Subcutaneous abdominal adipose tissue (tissue), 5 donors: ENCODE data around the gene PLAC1.

ENCODE experiments used
- H3K27ac ChIP-seq: one replicate; pipeline ENCODE4 v1.7.0; 2013; ENCODE audit warnings: low read depth, mild to moderate bottlenecking, inconsistent platforms, low read length, moderate library complexity
- H3K27me3 ChIP-seq, 5 donors: one replicate each; pipeline ENCODE4 v1.7.0; 2013; ENCODE audit warnings: low read length in 5 of 5, inconsistent platforms in 1 of 5; ENCODE audit not compliant: control insufficient read depth in 5 of 5, insufficient read depth in 4 of 5
- H3K36me3 ChIP-seq, 5 donors: one replicate each; pipeline ENCODE4 v1.7.0; 2013; ENCODE audit warnings: low read length in 5 of 5; ENCODE audit not compliant: control insufficient read depth in 5 of 5, insufficient read depth in 5 of 5
- H3K4me1 ChIP-seq, 5 donors: one replicate each; pipeline ENCODE4 v1.7.0; 2013; ENCODE audit warnings: low read length in 5 of 5, mild to moderate bottlenecking in 3 of 5, moderate library complexity in 1 of 5; ENCODE audit not compliant: control insufficient read depth in 5 of 5, insufficient read depth in 5 of 5
- H3K4me3 ChIP-seq, 5 donors: one replicate each; pipeline ENCODE4 v1.7.0; 2013; ENCODE audit warnings: low read length in 5 of 5, low read depth in 1 of 5
- H3K9ac ChIP-seq, 5 donors: one replicate each; pipeline ENCODE4 v1.7.0; 2013; ENCODE audit warnings: low read length in 5 of 5, mild to moderate bottlenecking in 4 of 5, moderate library complexity in 3 of 5
- H3K9me3 ChIP-seq, 5 donors: one replicate each; pipeline ENCODE4 v1.7.0; 2013; ENCODE audit warnings: low read length in 5 of 5; ENCODE audit not compliant: control insufficient read depth in 5 of 5
- donor health status: healthy.
- donor health status: healthy.
- donor health status: healthy.
- donor health status: healthy.
- donor health status: healthy.

The PLAC1 gene

GRCh38 chrX:134551376-134552048 is 106.8 kb downstream of the PLAC1 start:
- Histone ChIP-seq H3K9ac (no peak overlapping the region), H3K36me3 (no peaks in the 10 kb centered on the region), H3K27me3 (peaks cover 13 to 33% (median 30%) of the 10 kb centered on the region in 5 donors), H3K9me3 (peaks cover 0 to 3% (median 0%) of the 10 kb centered on the region in 5 donors), H3K4me1 (peaks cover 0 to 19% (median 14%) of the 10 kb centered on the region in 5 donors), H3K27ac (no peak overlapping the region), H3K4me3 (peak overlapping the region in 4 of 5 donors; percentile 19 to 69 (median 56))

GRCh38 chrX:134548257-134549201 is 109.7 kb downstream of the PLAC1 start:
- Histone ChIP-seq H3K27ac (peak overlapping the region; percentile 30), H3K4me1 (peaks cover 0 to 25% (median 22%) of the 10 kb centered on the region in 5 donors), H3K9ac (peak overlapping the region in 3 of 5 donors; percentile 31 to 59 (median 48)), H3K9me3 (peaks cover 0 to 3% (median 0%) of the 10 kb centered on the region in 5 donors), H3K36me3 (no peaks in the 10 kb centered on the region), H3K4me3 (peak overlapping the region; percentile 59 to 69 (median 64)), H3K27me3 (peaks cover 23 to 49% (median 39%) of the 10 kb centered on the region in 5 donors)

GRCh38 chrX:134547047-134547679 is 111.1 kb downstream of the PLAC1 start:
- Histone ChIP-seq H3K36me3 (no peaks in the 10 kb centered on the region), H3K27ac (no peak overlapping the region)

GRCh38 chrX:134546187-134546586 is 112.1 kb downstream of the PLAC1 start:
- Histone ChIP-seq H3K27ac (no peak overlapping the region), H3K4me3 (no peak overlapping the region), H3K36me3 (no peaks in the 10 kb centered on the region), H3K9me3 (peaks cover 0 to 3% (median 0%) of the 10 kb centered on the region in 5 donors), H3K9ac (no peak overlapping the region), H3K27me3 (peaks cover 30 to 46% (median 41%) of the 10 kb centered on the region in 5 donors), H3K4me1 (peaks cover 0 to 37% (median 23%) of the 10 kb centered on the region in 5 donors)

More at GRCh38 chrX:134547047-134547679, 111.1 kb downstream of the PLAC1 start:
- peaks cover 0 to 3% (median 0%) of the 10 kb centered on the region in 5 donors for H3K9me3 ChIP-seq
- H3K4me3 ChIP-seq, result no peak overlapping the region
- H3K4me1 ChIP-seq, result peaks cover 0 to 37% (median 25%) of the 10 kb centered on the region in 5 donors
- peaks cover 30 to 47% (median 42%) of the 10 kb centered on the region in 5 donors for H3K27me3 ChIP-seq
- no peak overlapping the region for H3K9ac ChIP-seq

- Histone ChIP-seq H3K4me3 (no peak overlapping the region), H3K9me3 (peaks cover 0 to 3% (median 0%) of the 10 kb centered on the region in 5 donors), H3K27me3 (peaks cover 30 to 45% (median 41%) of the 10 kb centered on the region in 5 donors), H3K9ac (no peak overlapping the region), H3K36me3 (no peaks in the 10 kb centered on the region), H3K4me1 (peaks cover 0 to 35% (median 17%) of the 10 kb centered on the region in 5 donors), H3K27ac (no peak overlapping the region)
Measured at GRCh38 chrX:134545510-134545909, 112.8 kb downstream of the PLAC1 start.

- H3K27me3 ChIP-seq, result peaks cover 24 to 38% (median 34%) of the 10 kb centered on the region in 5 donors
- H3K9me3 ChIP-seq, result peaks cover 0 to 3% (median 0%) of the 10 kb centered on the region in 5 donors
- H3K4me1 ChIP-seq, result peaks cover 0 to 28% (median 13%) of the 10 kb centered on the region in 5 donors
- H3K4me3 ChIP-seq, result peak overlapping the region in 2 of 5 donors; percentile 30 to 44
- peak overlapping the region in 1 of 5 donors; percentile 39 for H3K9ac ChIP-seq
- H3K27ac ChIP-seq, result no peak overlapping the region
- no peaks in the 10 kb centered on the region for H3K36me3 ChIP-seq
Measured at GRCh38 chrX:134544513-134545151, 113.6 kb downstream of the PLAC1 start.

- H3K36me3 ChIP-seq, result no peaks in the 10 kb centered on the region
- no peak overlapping the region for H3K27ac ChIP-seq
- no peak overlapping the region for H3K4me3 ChIP-seq
- H3K4me1 ChIP-seq, result peaks cover 0 to 28% (median 8%) of the 10 kb centered on the region in 5 donors
- H3K9ac ChIP-seq, result no peak overlapping the region
- peaks cover 24 to 38% (median 33%) of the 10 kb centered on the region in 5 donors for H3K27me3 ChIP-seq
- H3K9me3 ChIP-seq, result peaks cover 0 to 3% (median 0%) of the 10 kb centered on the region in 5 donors
Measured at GRCh38 chrX:134544135-134544512, 114.1 kb downstream of the PLAC1 start.

GRCh38 chrX:134543288-134543687 is 115.0 kb downstream of the PLAC1 start:
- peaks cover 0 to 3% (median 0%) of the 10 kb centered on the region in 5 donors for H3K9me3 ChIP-seq
- no peak overlapping the region for H3K9ac ChIP-seq
- H3K36me3 ChIP-seq, result no peaks in the 10 kb centered on the region
- peaks cover 24 to 35% (median 30%) of the 10 kb centered on the region in 5 donors for H3K27me3 ChIP-seq
- H3K4me1 ChIP-seq, result peaks cover 0 to 28% (median 6%) of the 10 kb centered on the region in 5 donors
- no peak overlapping the region for H3K27ac ChIP-seq
- H3K4me3 ChIP-seq, result no peak overlapping the region

- Histone ChIP-seq H3K36me3 (no peaks in the 10 kb centered on the region), H3K27me3 (peaks cover 24 to 35% (median 30%) of the 10 kb centered on the region in 5 donors), H3K9me3 (peaks cover 0 to 3% (median 0%) of the 10 kb centered on the region in 5 donors), H3K27ac (no peak overlapping the region), H3K4me3 (no peak overlapping the region), H3K9ac (no peak overlapping the region), H3K4me1 (peaks cover 0 to 25% (median 6%) of the 10 kb centered on the region in 5 donors)
Measured at GRCh38 chrX:134542485-134542884, 115.8 kb downstream of the PLAC1 start.
